Thyroid gland (tissue), 4 donors: Measurements from ENCODE around the gene SAMD14.

Experiments used
- CTCF ChIP-seq, 6 experiments: fragments of 200-600 bp in 3 of 6; fragments of 450-650 bp in 3 of 6; sonication (generic) in 3 of 6; IDR thresholded peaks; one replicate each; pipeline ENCODE4 v1.5.1; 2016 to 2019; ENCODE audit warnings: antibody characterized with exemption in 6 of 6, mild to moderate bottlenecking in 2 of 6, inconsistent platforms in 1 of 6, moderate library complexity in 1 of 6
- POLR2A ChIP-seq, 2 donors: fragments of 450-650 bp; IDR thresholded peaks; one replicate each; pipeline ENCODE4 v1.6.1; 2017; ENCODE audit warnings: antibody characterized with exemption in 2 of 2, mild to moderate bottlenecking in 2 of 2, moderate library complexity in 1 of 2

- TF ChIP-seq CTCF (IDR thresholded peaks at IDR 0.05) (no peak), POLR2A (IDR thresholded peaks at IDR 0.05) (no peak)
Measured at GRCh38 chr17:50064253-50065001, 65.5 kb downstream of the SAMD14 start.
